GM12878 (cell line): Measurements from ENCODE around the gene BCAT1. TPM values are rescaled to one million over a fixed set of nuclear protein-coding genes. Genes with fewer than 3 reads are reported as not detected.

Experiments
- ATAC-seq: fragments of 200-7000 bp; cut with Tn5 transposase; 3 replicates; pipeline ENCODE4 v1.9.1; 2020; ENCODE audit warnings: mild to moderate bottlenecking, moderate library complexity
- BruUV-seq: library from RNA; stranded (reverse); fragments of 400-500 nt; replicated peaks from 2 replicates; lab custom pipeline; 2021; lab: Mats Ljungman, UMichigan
- CTCF ChIA-PET: fragments of 300-600 bp; sonication (Branson Sonifier 250); formaldehyde crosslinking; extraction: SDS; loops from one replicate; lab custom pipeline; 2021; ENCODE audit warnings: inconsistent platforms; lab: Yijun Ruan, JAX
- POLR2A ChIA-PET: fragments of 350-600 bp; formaldehyde crosslinking; extraction: SDS; loops from one replicate; lab custom pipeline; 2021; ENCODE audit warnings: inconsistent platforms; lab: Charles Lee
- RAD21 ChIA-PET: fragments of 300-600 bp; sonication (Branson Sonifier 250); formaldehyde crosslinking; loops from one replicate; lab custom pipeline; 2023; ENCODE audit warnings: antibody characterized with exemption; ENCODE audit not compliant: unreplicated experiment; lab: Charles Lee
- SMC1A ChIA-PET: fragments of 300-600 bp; sonication (Branson Sonifier 250); formaldehyde crosslinking; loops from one replicate; lab custom pipeline; 2023; ENCODE audit not compliant: unreplicated experiment, uncharacterized antibody; lab: Charles Lee
- DNase-seq: peaks from one replicate; pipeline ENCODE4 v3.0.0-alpha.2; 2011; ENCODE audit warnings: low read depth, low spot score
- FAIRE-seq: peaks from 3 replicates; lab custom pipeline; 2011; peaks lifted over from hg19 to GRCh38; lab: Jason Lieb, UNC
- H2AFZ ChIP-seq: 2 replicates; pipeline ENCODE4 v1.6.0; 2011; ENCODE audit warnings: low read depth, low read length, control low read depth; ENCODE audit not compliant: control insufficient read depth
- H3K27ac ChIP-seq: 2 replicates; pipeline ENCODE4 v1.5.1; 2011; ENCODE audit warnings: control low read depth; ENCODE audit not compliant: control insufficient read depth, insufficient read depth
- H3K27me3 ChIP-seq, 2 experiments: replicated peaks in 1 of 2; 2 replicates each; pipeline versions ENCODE4 v1.6.0 to v1.6.1; 2011; ENCODE audit warnings: low read length in 1 of 2; ENCODE audit not compliant: control insufficient read depth in 2 of 2, insufficient read depth in 2 of 2
- H3K36me3 ChIP-seq, 2 experiments: 2 replicates each; pipeline ENCODE4 v1.5.1; 2011; ENCODE audit warnings: low read length in 1 of 2; ENCODE audit not compliant: control insufficient read depth in 2 of 2, insufficient read depth in 2 of 2
- H3K4me1 ChIP-seq: 2 replicates; pipeline ENCODE4 v1.6.1; 2011; ENCODE audit warnings: mild to moderate bottlenecking, low read length, moderate library complexity, mixed read lengths; ENCODE audit not compliant: control insufficient read depth, insufficient read depth
- H3K4me2 ChIP-seq: 2 replicates; pipeline ENCODE4 v1.6.0; 2011; ENCODE audit warnings: control low read depth; ENCODE audit not compliant: control insufficient read depth, insufficient read depth
- H3K4me3 ChIP-seq: fragments of 200-600 bp; sonication (generic); 2 replicates; pipeline ENCODE4 v1.5.1; 2016
- H3K79me2 ChIP-seq: 2 replicates; pipeline ENCODE4 v1.6.0; 2011; ENCODE audit warnings: low read length; ENCODE audit not compliant: control insufficient read depth, insufficient read depth
- H3K9ac ChIP-seq: 2 replicates; pipeline ENCODE4 v1.8.0; 2011; ENCODE audit warnings: low read length, control low read depth, mixed read lengths; ENCODE audit not compliant: control insufficient read depth, insufficient read depth
- H3K9me3 ChIP-seq: replicated peaks from 3 replicates; pipeline ENCODE4 v1.5.1; 2011; ENCODE audit warnings: mild to moderate bottlenecking, low read length; ENCODE audit not compliant: control insufficient read depth, insufficient read depth
- H4K20me1 ChIP-seq: 2 replicates; pipeline ENCODE4 v1.6.0; 2011; ENCODE audit not compliant: control insufficient read depth, insufficient read depth
- ASH2L ChIP-seq: fragments of 300-600, 200-600 bp; sonication (generic); IDR thresholded peaks from 2 replicates; pipeline ENCODE4 v1.6.1; 2017; ENCODE audit warnings: low read depth, mild to moderate bottlenecking, borderline replicate concordance
- BACH1 ChIP-seq: fragments of 450-650 bp; IDR thresholded peaks from 2 replicates; pipeline ENCODE4 v1.6.1; 2017; ENCODE audit warnings: mild to moderate bottlenecking, borderline replicate concordance
- BRCA1 ChIP-seq: IDR thresholded peaks from 2 replicates; pipeline ENCODE4 v1.6.1; 2011; ENCODE audit warnings: low read depth, low read length, improper control_type of control experiment
- CHD1 ChIP-seq: IDR thresholded peaks from 2 replicates; pipeline ENCODE4 v1.6.1; 2012; ENCODE audit warnings: low read depth, low read length, improper control_type of control experiment
- DPF2 ChIP-seq: fragments of 450-650 bp; IDR thresholded peaks from 2 replicates; pipeline ENCODE4 v1.6.1; 2017; ENCODE audit warnings: mild to moderate bottlenecking
- E4F1 ChIP-seq: fragments of 450-650 bp; IDR thresholded peaks from 2 replicates; pipeline ENCODE4 v1.6.1; 2018; ENCODE audit warnings: borderline replicate concordance, mild to moderate bottlenecking; ENCODE audit not compliant: partially characterized antibody
- GATAD2B ChIP-seq: fragments of 450-650 bp; conservative IDR thresholded peaks from 2 replicates; pipeline ENCODE4 v1.6.1; 2017; ENCODE audit warnings: low read depth, mild to moderate bottlenecking, moderate library complexity
- HDAC6 ChIP-seq: fragments of 200-600 bp; sonication (generic); IDR thresholded peaks from one replicate; pipeline ENCODE4 v1.8.0; 2017; ENCODE audit warnings: antibody characterized with exemption; ENCODE audit not compliant: unreplicated experiment
- IKZF2 ChIP-seq, 2 experiments: fragments of 450-650 bp; IDR thresholded peaks; 2 replicates each; pipeline ENCODE4 v1.6.1; 2017; ENCODE audit warnings: mild to moderate bottlenecking in 2 of 2, moderate library complexity in 2 of 2
- MAX ChIP-seq: IDR thresholded peaks from 2 replicates; pipeline ENCODE4 v1.6.1; 2012; ENCODE audit warnings: low read depth, low read length, improper control_type of control experiment
- NFXL1 ChIP-seq: fragments of 450-650 bp; IDR thresholded peaks from 2 replicates; pipeline ENCODE4 v1.6.1; 2017; ENCODE audit warnings: antibody characterized with exemption, mild to moderate bottlenecking, borderline replicate concordance
- NFYA ChIP-seq: IDR thresholded peaks from 2 replicates; pipeline ENCODE4 v1.6.1; 2011; ENCODE audit warnings: low read depth, mild to moderate bottlenecking, low read length, improper control_type of control experiment, borderline replicate concordance
- NR2C2 ChIP-seq: IDR thresholded peaks from 2 replicates; pipeline ENCODE4 v1.6.1; 2011; ENCODE audit warnings: borderline replicate concordance, low read depth; ENCODE audit not compliant: control insufficient read depth, insufficient read length
- RCOR1 ChIP-seq: conservative IDR thresholded peaks from 2 replicates; pipeline ENCODE4 v1.6.1; 2012; ENCODE audit warnings: low read depth, low read length, improper control_type of control experiment
- REST ChIP-seq: IDR thresholded peaks from 2 replicates; pipeline ENCODE4 v1.6.1; 2012; ENCODE audit warnings: mild to moderate bottlenecking, low read depth, low read length
- SUZ12 ChIP-seq: fragments of 200-600 bp; sonication (generic); IDR thresholded peaks from one replicate; pipeline ENCODE4 v1.6.1; 2018; ENCODE audit warnings: antibody characterized with exemption, mild to moderate bottlenecking; ENCODE audit not compliant: unreplicated experiment
- ZNF207 ChIP-seq: fragments of 450-650 bp; IDR thresholded peaks from 2 replicates; pipeline ENCODE4 v1.6.1; 2014; ENCODE audit warnings: antibody characterized with exemption, mild to moderate bottlenecking, borderline replicate concordance
- WGBS: methylation state at CpG from one replicate; pipeline ENCODE4 v1.1.6; 2016; ENCODE audit warnings: low lambda C conversion rate; ENCODE audit not compliant: insufficient replicate concordance, insufficient coverage; ENCODE audit errors: missing lambda C conversion rate; 5-methylcytosine and 5-hydroxymethylcytosine counted together
- in situ Hi-C: fragments of 300-500 bp; cut with MboI; formaldehyde crosslinking; loops from 9 replicates; pipeline ENCODE4 v1.14.3; 2018; ENCODE audit warnings: mixed read lengths
- intact Hi-C: fragments of 100-400 bp; cut with micrococcal nuclease; formaldehyde crosslinking; loops from one replicate; pipeline ENCODE4 v1.14.2; 2022; ENCODE audit not compliant: unreplicated experiment
- polyA plus RNA-seq, 11 experiments: library from polyadenylated mRNA; depleted of rRNA in 4 of 11; unstranded in 6 of 11; stranded (reverse) in 5 of 11; fragments of >200 nt; fragmentation: Nextera tagmentation in 4 of 11; fragmentation: Illumina TruSeq in 1 of 11; extraction: Ambion mirVana in 4 of 11; extraction: Trizol in 1 of 11; gene quantifications; 1 replicate in 1 of 11; 2 replicates in 10 of 11; pipeline versions ENCODE4 v1.2.1 to v1.2.3, GENCODE V29; 2011 to 2016; ENCODE audit warnings: inconsistent platforms in 2 of 11, missing spikeins in 2 of 11, low read depth in 1 of 11
- total RNA-seq, 4 experiments: library from RNA; depleted of rRNA in 3 of 4; stranded (reverse); fragments of >200 nt in 3 of 4; fragmentation: Illumina TruSeq in 1 of 4; extraction: Trizol in 1 of 4; gene quantifications; 2 replicates each; pipeline versions ENCODE4 v1.2.1 to v1.2.3, GENCODE V29; 2013 to 2021

Gene BCAT1
- total and polyA plus RNA-seq, 10 of the 15 experiments (the other 5 are each of a cell fraction or from before 2014, with no cell fraction given) = 26.2 to 187 (median 81.9) TPM

- ATAC-seq (peak; percentile 72), DNase-seq (peak; percentile 92), FAIRE-seq (peak; percentile 88)
- H3K27me3 ChIP-seq = no peaks in the 10 kb centered on the region
- H3K4me2 ChIP-seq = peak overlapping the region; percentile 98
- in situ Hi-C loops = no loop called here
- peaks cover 62% of the 10 kb centered on the region for H3K4me1 ChIP-seq
- SMC1A ChIA-PET = interaction anchor here (0.8 to 12.8 kb wide), 23 partner anchors 7 to 160 kb away, joined by 3 to 526 read pairs (median 6); partner anchors contain the start of gene BCAT1
- BruUV-seq = no TSS peak
- no peaks in the 10 kb centered on the region; the same call in 2 of the 3 replicates for H3K9me3 ChIP-seq
- peaks cover 15% of the 10 kb centered on the region; the same call in 1 of the 2 replicates for H3K79me2 ChIP-seq
- H2AFZ ChIP-seq = no peak overlapping the region
- POLR2A ChIA-PET = interaction anchor here (0.9 to 10.0 kb wide), 10 partner anchors 11 to 323 kb away, joined by 3 to 297 read pairs (median 4); a partner anchor contains a TSS
- intact Hi-C loops = loop anchor here (1.0 to 2.0 kb wide), 2 partner anchors 47 to 54 kb away; a partner anchor contains a TSS
- WGBS = 3% methylated on average over 4 of the region's 4 CpGs
- H3K27ac ChIP-seq = peak overlapping the region; percentile 84
- CTCF ChIA-PET = interaction anchor here (0.8 to 12.0 kb wide), 14 partner anchors 8 to 159 kb away, joined by 3 to 141 read pairs (median 4); a partner anchor contains a TSS
- peak overlapping the region; percentile 65 for H3K4me3 ChIP-seq
- no peaks in the 10 kb centered on the region for H3K36me3 ChIP-seq
- peak overlapping the region; percentile 66 for H3K9ac ChIP-seq
- no peaks in the 10 kb centered on the region for H4K20me1 ChIP-seq
- RAD21 ChIA-PET = interaction anchor here (0.8 to 13.0 kb wide), 17 partner anchors 23 to 389 kb away, joined by 3 to 462 read pairs (median 4); partner anchors contain the start of gene BCAT1
- TF ChIP-seq CHD1 = 0 out of 2 replicates have a peak, but pooled peaks have one; percentile 65
- TF ChIP-seq MAX = no peak
- no peak for TF ChIP-seq ASH2L
- TF ChIP-seq BACH1 = peak; percentile 56; the same call in 1 of the 2 replicates
- no peak for TF ChIP-seq ZNF207
- peak; percentile 91 to 93 for TF ChIP-seq IKZF2 (IDR thresholded peaks at IDR 0.05)
- peak; percentile 31; the same call in 1 of the 2 replicates for TF ChIP-seq REST
- TF ChIP-seq NR2C2 = no peak
- no peak for TF ChIP-seq BRCA1
- no peak for TF ChIP-seq HDAC6
- TF ChIP-seq E4F1 = no peak
- no peak for TF ChIP-seq SUZ12
- no peak for TF ChIP-seq NFXL1
- peak; percentile 22; the same call in 1 of the 2 replicates for TF ChIP-seq GATAD2B
- TF ChIP-seq DPF2 = peak; percentile 75
- no peak for TF ChIP-seq NFYA
- TF ChIP-seq RCOR1 = 0 out of 2 replicates have a peak, but pooled peaks have one; percentile 66
Measured at GRCh38 chr12:24997970-24998582, 49.2 kb upstream of the BCAT1 start.
